ENCODE measurements around the gene FN1.

The FN1 gene

GRCh38 chr2:215324811-215325210, 111.1 kb downstream of the FN1 start:
- H3K36me3 ChIP-seq (ENCODE audit: insufficient read depth, low read length) = peaks cover 53% of the 10 kb centered on the region
- H4K20me1 ChIP-seq (ENCODE audit: insufficient read depth, low read length, poor library complexity, severe bottlenecking) = peaks cover 13% of the 10 kb centered on the region
- H3K79me2 ChIP-seq (ENCODE audit: insufficient read depth, low read length) = peaks cover 41% of the 10 kb centered on the region
- no peak overlapping the region for H2AFZ ChIP-seq (ENCODE audit: low read length)
- H3K4me2 ChIP-seq (ENCODE audit: low read depth, low read length, poor library complexity, severe bottlenecking) = no peak overlapping the region
- H3K9me2 ChIP-seq (replicated peaks; ENCODE audit: low read depth, low read length) = no peaks in the 10 kb centered on the region
- H3K9me3 ChIP-seq (ENCODE audit: insufficient read depth, low read depth, low read length) = no peaks in the 10 kb centered on the region
- no peaks in the 10 kb centered on the region for H3K27me3 ChIP-seq (ENCODE audit: insufficient read depth, low read length, poor library complexity, severe bottlenecking)
- no peaks in the 10 kb centered on the region for H3K4me1 ChIP-seq (ENCODE audit: insufficient read depth, low read length, poor library complexity, severe bottlenecking)
- no peak for TF ChIP-seq CTCF (conservative IDR thresholded peaks at IDR 0.05; ENCODE audit: low read length)
- TF ChIP-seq EZH2phosphoT487 (IDR thresholded peaks at IDR 0.05; ENCODE audit: borderline replicate concordance) = no peak
- H3K9ac ChIP-seq (ENCODE audit: low read depth, low read length, poor library complexity, severe bottlenecking) = no peak overlapping the region
- H3F3A ChIP-seq (ENCODE audit: low read depth) = no peaks in the 10 kb centered on the region
- H3K4me3 ChIP-seq (ENCODE audit: low read length, poor library complexity, severe bottlenecking) = no peak overlapping the region

- peaks cover 13% of the 10 kb centered on the region for H4K20me1 ChIP-seq (ENCODE audit: insufficient read depth, low read length, poor library complexity, severe bottlenecking)
- H2AFZ ChIP-seq (ENCODE audit: low read length) = no peak overlapping the region
- peaks cover 4% of the 10 kb centered on the region for H3K4me1 ChIP-seq (ENCODE audit: insufficient read depth, low read length, poor library complexity, severe bottlenecking)
- 0 out of 2 replicates have a peak, but pooled peaks cover 3% of the 10 kb centered on the region for H3F3A ChIP-seq (ENCODE audit: low read depth)
- TF ChIP-seq EZH2phosphoT487 (IDR thresholded peaks at IDR 0.05; ENCODE audit: borderline replicate concordance) (no peak), CTCF (conservative IDR thresholded peaks at IDR 0.05; ENCODE audit: low read length) (no peak)
- no peaks in the 10 kb centered on the region for H3K9me3 ChIP-seq (ENCODE audit: insufficient read depth, low read depth, low read length)
- H3K27me3 ChIP-seq (ENCODE audit: insufficient read depth, low read length, poor library complexity, severe bottlenecking) = no peaks in the 10 kb centered on the region
- H3K36me3 ChIP-seq (ENCODE audit: insufficient read depth, low read length) = peaks cover 26% of the 10 kb centered on the region
- no peak overlapping the region for H3K9ac ChIP-seq (ENCODE audit: low read depth, low read length, poor library complexity, severe bottlenecking)
- H3K79me2 ChIP-seq (ENCODE audit: insufficient read depth, low read length) = peaks cover 47% of the 10 kb centered on the region
- H3K4me3 ChIP-seq (ENCODE audit: low read length, poor library complexity, severe bottlenecking) = no peak overlapping the region
- no peaks in the 10 kb centered on the region for H3K9me2 ChIP-seq (replicated peaks; ENCODE audit: low read depth, low read length)
- H3K4me2 ChIP-seq (ENCODE audit: low read depth, low read length, poor library complexity, severe bottlenecking) = no peak overlapping the region
Measured at GRCh38 chr2:215320679-215321078, 115.2 kb downstream of the FN1 start.

- H2AFZ ChIP-seq (ENCODE audit: low read length) = no peak overlapping the region
- no peak for TF ChIP-seq EZH2phosphoT487 (IDR thresholded peaks at IDR 0.05; ENCODE audit: borderline replicate concordance)
- no peak for TF ChIP-seq CTCF (conservative IDR thresholded peaks at IDR 0.05; ENCODE audit: low read length)
- no peaks in the 10 kb centered on the region for H3K9me3 ChIP-seq (ENCODE audit: insufficient read depth, low read depth, low read length)
- peaks cover 4% of the 10 kb centered on the region for H3K4me1 ChIP-seq (ENCODE audit: insufficient read depth, low read length, poor library complexity, severe bottlenecking)
- peaks cover 52% of the 10 kb centered on the region for H3K79me2 ChIP-seq (ENCODE audit: insufficient read depth, low read length)
- H3K27me3 ChIP-seq (ENCODE audit: insufficient read depth, low read length, poor library complexity, severe bottlenecking) = no peaks in the 10 kb centered on the region
- H3K4me2 ChIP-seq (ENCODE audit: low read depth, low read length, poor library complexity, severe bottlenecking) = no peak overlapping the region
- no peak overlapping the region for H3K9ac ChIP-seq (ENCODE audit: low read depth, low read length, poor library complexity, severe bottlenecking)
- H3K4me3 ChIP-seq (ENCODE audit: low read length, poor library complexity, severe bottlenecking) = no peak overlapping the region
- peaks cover 24% of the 10 kb centered on the region; the same call in 1 of the 2 replicates for H3K36me3 ChIP-seq (ENCODE audit: insufficient read depth, low read length)
- no peaks in the 10 kb centered on the region for H3K9me2 ChIP-seq (replicated peaks; ENCODE audit: low read depth, low read length)
- peaks cover 13% of the 10 kb centered on the region for H4K20me1 ChIP-seq (ENCODE audit: insufficient read depth, low read length, poor library complexity, severe bottlenecking)
- H3F3A ChIP-seq (ENCODE audit: low read depth) = 0 out of 2 replicates have a peak, but pooled peaks cover 3% of the 10 kb centered on the region
Measured at GRCh38 chr2:215320102-215320501, 115.8 kb downstream of the FN1 start.
